SK-N-SH treated with all-trans-retinoic acid at 6 μM for 48 hours (cell line): ENCODE data around the gene HLA-F.

Experiments used
- ATAC-seq: fragments of 200-7000 bp; cut with Tn5 transposase; 3 replicates; pipeline ENCODE4 v1.9.1; 2020; ENCODE audit warnings: mild to moderate bottlenecking, moderate library complexity
- ARNTL ChIP-seq: fragments of 450-650 bp; formaldehyde crosslinking; IDR thresholded peaks from 2 replicates; pipeline ENCODE4 v1.5.0; 2020; ENCODE audit warnings: low read depth, mild to moderate bottlenecking, moderate library complexity, borderline replicate concordance
- CSDC2 ChIP-seq: fragments of 250-450 bp; sonication (Bioruptor Pico); IDR thresholded peaks from 2 replicates; pipeline ENCODE4 v1.5.0; 2020; ENCODE audit warnings: mild to moderate bottlenecking, moderate library complexity
- ESRRG ChIP-seq: fragments of 250-450 bp; sonication (Bioruptor Pico); IDR thresholded peaks from 2 replicates; pipeline ENCODE4 v1.6.1; 2021; ENCODE audit warnings: mild to moderate bottlenecking
- ISL1 ChIP-seq: fragments of 250-450 bp; sonication (Bioruptor Pico); IDR thresholded peaks from 2 replicates; pipeline ENCODE4 v2.1.2; 2022; ENCODE audit warnings: mild to moderate bottlenecking, moderate library complexity
- SNAI2 ChIP-seq: fragments of 250-450 bp; sonication (Bioruptor Pico); IDR thresholded peaks from 2 replicates; pipeline ENCODE4 v1.5.0; 2020; ENCODE audit warnings: mild to moderate bottlenecking, moderate library complexity
- TCF4 ChIP-seq: fragments of 250-450 bp; sonication (Bioruptor Pico); IDR thresholded peaks from 2 replicates; pipeline ENCODE4 v1.8.0; 2021; ENCODE audit warnings: mild to moderate bottlenecking, moderate library complexity, borderline replicate concordance
- TOX ChIP-seq: fragments of 250-450 bp; sonication (Bioruptor Pico); IDR thresholded peaks from 2 replicates; pipeline ENCODE4 v1.8.0; 2021; ENCODE audit warnings: mild to moderate bottlenecking, moderate library complexity, borderline replicate concordance
- ZC3H10 ChIP-seq: fragments of 250-450 bp; sonication (Bioruptor Pico); IDR thresholded peaks from 2 replicates; pipeline ENCODE4 v1.5.1; 2021; ENCODE audit warnings: mild to moderate bottlenecking, moderate library complexity
- ZFP3 ChIP-seq: fragments of 250-450 bp; sonication (Bioruptor Pico); IDR thresholded peaks from 2 replicates; pipeline ENCODE4 v1.5.0; 2020; ENCODE audit warnings: mild to moderate bottlenecking, moderate library complexity
- ZFP30 ChIP-seq: fragments of 450-650 bp; formaldehyde crosslinking; IDR thresholded peaks from 2 replicates; pipeline ENCODE4 v1.5.0; 2022; ENCODE audit warnings: mild to moderate bottlenecking, moderate library complexity
- ZNF565 ChIP-seq: fragments of 450-650 bp; formaldehyde crosslinking; conservative IDR thresholded peaks from 2 replicates; pipeline ENCODE4 v1.5.0; 2020; ENCODE audit warnings: low read depth, mild to moderate bottlenecking, moderate library complexity
- TF ChIP-seq, protein P1 (sequence below): fragments of 250-450 bp; sonication (Bioruptor Pico); IDR thresholded peaks from 2 replicates; pipeline ENCODE4 v1.5.1; 2020; ENCODE audit warnings: low read depth, mild to moderate bottlenecking, moderate library complexity
- TF ChIP-seq, protein P2 (sequence below): fragments of 250-450 bp; sonication (Bioruptor Pico); IDR thresholded peaks from 2 replicates; pipeline ENCODE4 v1.8.0; 2020; ENCODE audit warnings: mild to moderate bottlenecking, moderate library complexity, borderline replicate concordance
- TF ChIP-seq, protein P3 (sequence below): fragments of 250-450 bp; sonication (Bioruptor Pico); IDR thresholded peaks from 2 replicates; pipeline ENCODE4 v1.5.0; 2020; ENCODE audit warnings: mild to moderate bottlenecking, moderate library complexity
- TF ChIP-seq, protein P4 (sequence below): fragments of 250-450 bp; sonication (Bioruptor Pico); IDR thresholded peaks from 2 replicates; pipeline ENCODE4 v1.5.1; 2021; ENCODE audit warnings: mild to moderate bottlenecking, moderate library complexity

HLA-F gene

DNA sequence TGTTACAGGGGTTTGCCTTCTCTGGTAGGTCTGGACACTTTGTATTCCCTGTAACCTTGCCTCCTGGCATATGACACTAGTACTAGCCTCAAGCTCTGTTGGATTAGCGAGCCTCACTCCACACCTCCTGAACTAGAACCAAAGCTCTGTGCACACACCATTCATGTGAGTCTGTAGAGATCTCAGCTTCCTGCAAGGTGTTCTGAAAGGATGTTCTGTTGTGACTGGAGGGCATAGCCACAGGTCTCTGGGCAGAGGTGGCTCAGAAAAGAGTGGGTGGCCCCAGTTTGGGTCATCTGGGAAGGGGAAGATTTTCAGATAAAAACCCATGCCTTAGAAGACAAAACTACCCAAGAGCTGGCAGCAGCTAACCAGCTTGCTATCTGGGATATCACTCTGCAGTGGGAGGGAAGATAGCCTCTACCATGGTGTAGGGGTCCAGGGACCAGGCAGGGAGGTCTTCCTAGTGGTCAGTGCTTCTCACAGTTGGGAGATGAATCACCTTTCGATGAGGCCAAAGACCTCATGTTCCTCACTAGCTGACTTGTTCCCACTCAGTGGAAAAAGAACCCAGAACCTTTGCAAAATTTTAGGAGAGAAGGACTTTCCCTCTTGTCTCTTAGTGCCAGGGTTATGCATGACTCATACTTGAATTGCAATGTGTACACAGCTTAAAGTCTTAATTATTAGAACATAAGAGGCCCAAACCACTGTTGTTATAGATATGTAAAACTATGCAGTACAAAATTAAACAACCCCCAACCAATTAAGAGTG, 41.4 kb downstream of the HLA-F start:
- ATAC-seq: no peak
- TF ChIP-seq SNAI2 (CRISPR knock-in tag) (no peak), ZFP30 (CRISPR knock-in tag) (no peak), TCF4 (no peak), ZC3H10 (CRISPR knock-in tag) (no peak), ZFP3 (CRISPR knock-in tag) (no peak), ZNF565 (CRISPR knock-in tag) (no peak), CSDC2 (no peak), TOX (CRISPR knock-in tag) (no peak), ISL1 (no peak)
- TF ChIP-seq, protein P1, sequence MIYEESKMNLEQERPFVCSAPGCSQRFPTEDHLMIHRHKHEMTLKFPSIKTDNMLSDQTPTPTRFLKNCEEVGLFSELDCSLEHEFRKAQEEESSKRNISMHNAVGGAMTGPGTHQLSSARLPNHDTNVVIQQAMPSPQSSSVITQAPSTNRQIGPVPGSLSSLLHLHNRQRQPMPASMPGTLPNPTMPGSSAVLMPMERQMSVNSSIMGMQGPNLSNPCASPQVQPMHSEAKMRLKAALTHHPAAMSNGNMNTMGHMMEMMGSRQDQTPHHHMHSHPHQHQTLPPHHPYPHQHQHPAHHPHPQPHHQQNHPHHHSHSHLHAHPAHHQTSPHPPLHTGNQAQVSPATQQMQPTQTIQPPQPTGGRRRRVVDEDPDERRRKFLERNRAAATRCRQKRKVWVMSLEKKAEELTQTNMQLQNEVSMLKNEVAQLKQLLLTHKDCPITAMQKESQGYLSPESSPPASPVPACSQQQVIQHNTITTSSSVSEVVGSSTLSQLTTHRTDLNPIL (CRISPR knock-in tag): no peak
- TF ChIP-seq, protein P2, sequence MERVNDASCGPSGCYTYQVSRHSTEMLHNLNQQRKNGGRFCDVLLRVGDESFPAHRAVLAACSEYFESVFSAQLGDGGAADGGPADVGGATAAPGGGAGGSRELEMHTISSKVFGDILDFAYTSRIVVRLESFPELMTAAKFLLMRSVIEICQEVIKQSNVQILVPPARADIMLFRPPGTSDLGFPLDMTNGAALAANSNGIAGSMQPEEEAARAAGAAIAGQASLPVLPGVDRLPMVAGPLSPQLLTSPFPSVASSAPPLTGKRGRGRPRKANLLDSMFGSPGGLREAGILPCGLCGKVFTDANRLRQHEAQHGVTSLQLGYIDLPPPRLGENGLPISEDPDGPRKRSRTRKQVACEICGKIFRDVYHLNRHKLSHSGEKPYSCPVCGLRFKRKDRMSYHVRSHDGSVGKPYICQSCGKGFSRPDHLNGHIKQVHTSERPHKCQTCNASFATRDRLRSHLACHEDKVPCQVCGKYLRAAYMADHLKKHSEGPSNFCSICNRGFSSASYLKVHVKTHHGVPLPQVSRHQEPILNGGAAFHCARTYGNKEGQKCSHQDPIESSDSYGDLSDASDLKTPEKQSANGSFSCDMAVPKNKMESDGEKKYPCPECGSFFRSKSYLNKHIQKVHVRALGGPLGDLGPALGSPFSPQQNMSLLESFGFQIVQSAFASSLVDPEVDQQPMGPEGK (CRISPR knock-in tag): no peak
- TF ChIP-seq, protein P3, sequence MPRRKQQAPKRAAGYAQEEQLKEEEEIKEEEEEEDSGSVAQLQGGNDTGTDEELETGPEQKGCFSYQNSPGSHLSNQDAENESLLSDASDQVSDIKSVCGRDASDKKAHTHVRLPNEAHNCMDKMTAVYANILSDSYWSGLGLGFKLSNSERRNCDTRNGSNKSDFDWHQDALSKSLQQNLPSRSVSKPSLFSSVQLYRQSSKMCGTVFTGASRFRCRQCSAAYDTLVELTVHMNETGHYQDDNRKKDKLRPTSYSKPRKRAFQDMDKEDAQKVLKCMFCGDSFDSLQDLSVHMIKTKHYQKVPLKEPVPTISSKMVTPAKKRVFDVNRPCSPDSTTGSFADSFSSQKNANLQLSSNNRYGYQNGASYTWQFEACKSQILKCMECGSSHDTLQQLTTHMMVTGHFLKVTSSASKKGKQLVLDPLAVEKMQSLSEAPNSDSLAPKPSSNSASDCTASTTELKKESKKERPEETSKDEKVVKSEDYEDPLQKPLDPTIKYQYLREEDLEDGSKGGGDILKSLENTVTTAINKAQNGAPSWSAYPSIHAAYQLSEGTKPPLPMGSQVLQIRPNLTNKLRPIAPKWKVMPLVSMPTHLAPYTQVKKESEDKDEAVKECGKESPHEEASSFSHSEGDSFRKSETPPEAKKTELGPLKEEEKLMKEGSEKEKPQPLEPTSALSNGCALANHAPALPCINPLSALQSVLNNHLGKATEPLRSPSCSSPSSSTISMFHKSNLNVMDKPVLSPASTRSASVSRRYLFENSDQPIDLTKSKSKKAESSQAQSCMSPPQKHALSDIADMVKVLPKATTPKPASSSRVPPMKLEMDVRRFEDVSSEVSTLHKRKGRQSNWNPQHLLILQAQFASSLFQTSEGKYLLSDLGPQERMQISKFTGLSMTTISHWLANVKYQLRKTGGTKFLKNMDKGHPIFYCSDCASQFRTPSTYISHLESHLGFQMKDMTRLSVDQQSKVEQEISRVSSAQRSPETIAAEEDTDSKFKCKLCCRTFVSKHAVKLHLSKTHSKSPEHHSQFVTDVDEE (CRISPR knock-in tag): no peak
- TF ChIP-seq, protein P4, sequence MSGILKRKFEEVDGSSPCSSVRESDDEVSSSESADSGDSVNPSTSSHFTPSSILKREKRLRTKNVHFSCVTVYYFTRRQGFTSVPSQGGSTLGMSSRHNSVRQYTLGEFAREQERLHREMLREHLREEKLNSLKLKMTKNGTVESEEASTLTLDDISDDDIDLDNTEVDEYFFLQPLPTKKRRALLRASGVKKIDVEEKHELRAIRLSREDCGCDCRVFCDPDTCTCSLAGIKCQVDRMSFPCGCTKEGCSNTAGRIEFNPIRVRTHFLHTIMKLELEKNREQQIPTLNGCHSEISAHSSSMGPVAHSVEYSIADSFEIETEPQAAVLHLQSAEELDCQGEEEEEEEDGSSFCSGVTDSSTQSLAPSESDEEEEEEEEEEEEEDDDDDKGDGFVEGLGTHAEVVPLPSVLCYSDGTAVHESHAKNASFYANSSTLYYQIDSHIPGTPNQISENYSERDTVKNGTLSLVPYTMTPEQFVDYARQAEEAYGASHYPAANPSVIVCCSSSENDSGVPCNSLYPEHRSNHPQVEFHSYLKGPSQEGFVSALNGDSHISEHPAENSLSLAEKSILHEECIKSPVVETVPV: no peak

DNA sequence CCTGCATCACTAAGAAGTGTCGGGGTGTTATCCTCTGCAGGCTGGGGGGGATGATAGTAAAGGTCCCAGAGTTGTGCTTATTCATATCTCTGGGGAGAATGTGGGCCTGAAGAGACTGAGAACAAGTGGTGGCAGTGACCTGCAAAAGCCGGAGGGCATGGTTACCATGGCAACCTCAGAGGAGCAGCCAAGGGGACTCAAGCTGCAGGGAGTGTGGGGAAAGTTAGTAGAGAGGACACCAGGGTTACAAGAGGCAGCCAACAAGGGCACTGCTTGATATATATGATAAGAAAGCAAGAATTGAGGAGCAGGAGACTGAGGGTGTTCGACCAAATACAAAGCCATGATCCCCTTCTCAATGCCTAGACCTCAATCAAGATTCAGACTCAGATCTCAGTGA, 46.1 kb downstream of the HLA-F start:
- no peak for ATAC-seq

More for the DNA sequence above, 46.1 kb downstream of the HLA-F start:
- no peak for TF ChIP-seq ARNTL
- TF ChIP-seq, protein P4: no peak
- no peak for TF ChIP-seq ZFP3 (CRISPR knock-in tag)
- TF ChIP-seq ZNF565 (CRISPR knock-in tag): no peak
- TF ChIP-seq, protein P3 (CRISPR knock-in tag): no peak
- TF ChIP-seq ESRRG (CRISPR knock-in tag): no peak
- no peak for TF ChIP-seq ISL1
